Endothelial cell of umbilical vein (primary cell): Measurements from ENCODE around the gene TMPRSS4. TPM values are rescaled to one million over a fixed set of nuclear protein-coding genes. Genes with fewer than 3 reads are reported as not detected.

Experiments used
- BruUV-seq: library from RNA; stranded (reverse); fragments of 400-500 nt; replicated peaks from 2 replicates; lab custom pipeline; 2021; lab: Mats Ljungman, UMichigan
- CTCF ChIA-PET: fragments of 300-600, 350-600 bp; sonication (Branson Sonifier 250); formaldehyde crosslinking; loops from one replicate; lab custom pipeline; 2021; ENCODE audit warnings: antibody characterized with exemption, inconsistent platforms; lab: Charles Lee
- POLR2A ChIA-PET: fragments of 300-600, 350-600 bp; sonication (Branson Sonifier 250); formaldehyde crosslinking; loops from one replicate; lab custom pipeline; 2021; ENCODE audit warnings: antibody characterized with exemption, inconsistent platforms; lab: Charles Lee
- DNase-seq: peaks from one replicate; pipeline ENCODE4 v3.0.0-alpha.2; 2011; ENCODE audit warnings: low read depth, low spot score
- FAIRE-seq: peaks from 2 replicates; lab custom pipeline; 2011; peaks lifted over from hg19 to GRCh38; lab: Jason Lieb, UNC
- H2AFZ ChIP-seq: 2 replicates; pipeline ENCODE4 v1.6.0; 2012; ENCODE audit warnings: low read depth, low read length, control low read depth, inconsistent platforms
- H3K27ac ChIP-seq: 2 replicates; pipeline ENCODE4 v1.5.1; 2011; ENCODE audit warnings: low read depth, mild to moderate bottlenecking, control low read depth, low read length, moderate library complexity; ENCODE audit not compliant: insufficient read depth
- H3K27me3 ChIP-seq, 2 experiments: 2 replicates each; pipeline versions ENCODE4 v1.6.0 to v1.6.1; 2011; ENCODE audit warnings: low read length in 2 of 2, mixed read lengths in 1 of 2; ENCODE audit not compliant: control insufficient read depth in 2 of 2, insufficient read depth in 2 of 2
- H3K36me3 ChIP-seq, 2 experiments: 2 replicates in 1 of 2; 3 replicates in 1 of 2; pipeline ENCODE4 v1.5.1; 2011; ENCODE audit warnings: low read length in 2 of 2, mild to moderate bottlenecking in 1 of 2, moderate library complexity in 1 of 2; ENCODE audit not compliant: control insufficient read depth in 2 of 2, insufficient read depth in 2 of 2; ENCODE audit errors: extremely low read depth in 1 of 2
- H3K4me1 ChIP-seq: 3 replicates; pipeline ENCODE4 v1.5.1; 2011; ENCODE audit warnings: mild to moderate bottlenecking, low read length; ENCODE audit not compliant: control insufficient read depth, insufficient read depth; ENCODE audit errors: extremely low read depth
- H3K4me2 ChIP-seq: 2 replicates; pipeline ENCODE4 v1.6.1; 2011; ENCODE audit warnings: low read length, control low read depth, mixed read lengths; ENCODE audit not compliant: insufficient read depth
- H3K4me3 ChIP-seq, 3 experiments: fragments of 200-600 bp in 1 of 3; sonication (generic), shearing (Covaris generic) in 1 of 3; replicated peaks in 1 of 3; 2 replicates each; pipeline ENCODE4 v1.5.1; 2011 to 2016; ENCODE audit warnings: control low read depth in 3 of 3, low read length in 3 of 3, mild to moderate bottlenecking in 2 of 3, inconsistent platforms in 1 of 3, low read depth in 1 of 3, moderate library complexity in 1 of 3; ENCODE audit not compliant: insufficient read depth in 1 of 3
- H3K79me2 ChIP-seq: 2 replicates; pipeline ENCODE4 v1.6.0; 2012; ENCODE audit warnings: low read length, inconsistent platforms; ENCODE audit not compliant: control insufficient read depth, insufficient read depth
- H3K9ac ChIP-seq: replicated peaks from 2 replicates; pipeline ENCODE3; 2011; ENCODE audit warnings: low read length, control low read depth; ENCODE audit not compliant: insufficient read depth; ENCODE audit errors: extremely low read depth
- H3K9me1 ChIP-seq: replicated peaks from 3 replicates; pipeline ENCODE4 v1.6.0; 2011; ENCODE audit warnings: mild to moderate bottlenecking, low read length; ENCODE audit not compliant: control insufficient read depth, insufficient read depth; ENCODE audit errors: extremely low read depth
- H3K9me3 ChIP-seq: replicated peaks from 2 replicates; pipeline ENCODE4 v1.5.1; 2012; ENCODE audit warnings: low read length, inconsistent platforms; ENCODE audit not compliant: control insufficient read depth, insufficient read depth
- H4K20me1 ChIP-seq: replicated peaks from 2 replicates; pipeline ENCODE3; 2011; ENCODE audit warnings: mild to moderate bottlenecking, low read length; ENCODE audit not compliant: control insufficient read depth, insufficient read depth; ENCODE audit errors: extremely low read depth
- CTCF ChIP-seq, 2 donors: IDR thresholded peaks; 1 replicate in 1 of 2; 2 replicates in 1 of 2; pipeline ENCODE4 v1.5.1; 2011; ENCODE audit warnings: low read length in 2 of 2, mild to moderate bottlenecking in 2 of 2, moderate library complexity in 2 of 2, control low read depth in 1 of 2, inconsistent platforms in 1 of 2, low read depth in 1 of 2; ENCODE audit not compliant: insufficient read depth in 1 of 2; ENCODE audit errors: extremely low read depth in 1 of 2
- FOS ChIP-seq: IDR thresholded peaks from 2 replicates; pipeline ENCODE4 v1.6.1; 2011; ENCODE audit warnings: mild to moderate bottlenecking, low read length, moderate library complexity, borderline replicate concordance; ENCODE audit not compliant: insufficient read depth
- GATA2 ChIP-seq: IDR thresholded peaks from 2 replicates; pipeline ENCODE4 v1.7.0; 2011; ENCODE audit warnings: low read depth, mild to moderate bottlenecking, moderate library complexity, mixed read lengths, low read length; ENCODE audit not compliant: insufficient read length, insufficient read depth
- JUN ChIP-seq: IDR thresholded peaks from 2 replicates; pipeline ENCODE4 v1.6.1; 2011; ENCODE audit warnings: borderline replicate concordance, low read depth; ENCODE audit not compliant: insufficient read length, insufficient read depth
- MYC ChIP-seq: IDR thresholded peaks from one replicate; pipeline ENCODE4 v1.6.1; 2011; ENCODE audit warnings: mild to moderate bottlenecking, low read depth, low read length
- POLR2AphosphoS5 ChIP-seq: IDR thresholded peaks from 2 replicates; pipeline ENCODE4 v1.6.1; 2012; ENCODE audit warnings: low read depth, mild to moderate bottlenecking, control low read depth, low read length, moderate library complexity; ENCODE audit not compliant: insufficient read depth
- dilution Hi-C: fragments of 300-500 bp; cut with MboI; formaldehyde crosslinking; loops from one replicate; pipeline ENCODE4 v1.15.0; 2019; ENCODE audit warnings: low sequenced_read_pairs; ENCODE audit not compliant: extremely low pct_ligation_motif_present
- intact Hi-C: fragments of 100-400 bp; cut with micrococcal nuclease; formaldehyde crosslinking; loops from one replicate; pipeline ENCODE4 v1.10.0; 2022
- polyA plus RNA-seq, 4 experiments: library from polyadenylated mRNA; depleted of rRNA in 3 of 4; stranded (reverse) in 3 of 4; unstranded in 1 of 4; fragments of >200 nt; gene quantifications; 2 replicates each; pipeline versions ENCODE4 v1.2.1 to v1.2.3, GENCODE V29; 2011 to 2012; ENCODE audit warnings: missing spikeins in 1 of 4
- total RNA-seq: library from RNA; stranded (reverse); gene quantifications from 2 replicates; pipeline ENCODE4 v1.2.3, GENCODE V29; 2021

Gene TMPRSS4
- total and polyA plus RNA-seq, 2 donors (not counting 3 experiments of a cell fraction or from before 2014, with no cell fraction given) = not detected

DNA sequence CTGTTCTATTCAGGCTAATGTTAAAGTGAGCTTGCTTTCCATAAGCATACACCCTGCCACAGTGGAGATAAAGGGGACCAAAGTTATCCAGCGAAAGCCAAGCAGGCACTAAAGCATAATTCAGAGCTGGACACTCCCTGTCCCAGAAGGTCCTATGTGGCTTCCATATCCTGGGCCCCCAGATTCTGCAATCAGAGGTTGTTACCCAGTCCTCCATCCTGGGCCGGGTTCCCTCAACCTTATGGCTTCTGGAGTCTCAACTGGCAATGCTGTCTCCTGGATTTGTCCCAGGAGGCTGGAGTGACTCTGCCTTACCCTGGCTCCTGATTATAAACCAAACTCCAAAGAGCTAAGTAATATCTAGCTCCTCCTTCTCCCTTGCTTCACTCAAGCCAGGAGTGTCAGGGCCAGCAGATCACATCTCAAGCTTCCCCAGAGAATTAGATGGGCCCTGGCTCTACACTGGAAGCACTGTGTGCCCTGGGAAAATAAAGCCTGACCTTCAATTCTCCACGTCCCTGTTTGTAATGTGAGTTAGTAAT, 23.9 kb downstream of the TMPRSS4 start:
- dilution Hi-C loops = no loop called here
- Histone ChIP-seq H3K36me3 (no peaks in the 10 kb centered on the region), H3K4me1 (no peaks in the 10 kb centered on the region), H3K4me2 (no peak overlapping the region), H3K4me3 (no peak overlapping the region), H3K27ac (no peak overlapping the region), H2AFZ (no peak overlapping the region), H3K9ac (no peak overlapping the region), H3K9me1 (no peaks in the 10 kb centered on the region), H3K27me3 (peaks cover 2% of the 10 kb centered on the region in 2 experiments), H4K20me1 (no peaks in the 10 kb centered on the region), H3K9me3 (no peaks in the 10 kb centered on the region), H3K79me2 (no peaks in the 10 kb centered on the region)
- intact Hi-C loops = no loop called here
- FAIRE-seq (no peak), DNase-seq (no peak)
- TF ChIP-seq MYC = no peak
- TF ChIP-seq GATA2 = no peak
- TF ChIP-seq POLR2AphosphoS5 = no peak
- no peak for TF ChIP-seq FOS
- TF ChIP-seq JUN = no peak
- TF ChIP-seq CTCF (IDR thresholded peaks at IDR 0.05; ENCODE audit: extremely low read depth in 1 of 2, insufficient read depth in 1 of 2, low read depth in 1 of 2, low read length in 2 of 2) = no peak
- CTCF ChIA-PET = interaction anchor here (1.0 to 1.1 kb wide), 2 partner anchors 47 to 98 kb away, joined by 3 to 5 read pairs; no protein-coding TSS in a partner anchor
- POLR2A ChIA-PET = no interaction called here
- BruUV-seq = no TSS peak
